ENCODE data around the gene ABCA3. TPM values are rescaled to one million over a fixed set of nuclear protein-coding genes. Genes with fewer than 3 reads are reported as not detected.
"Not testable (repeated sequence)": the region's sequence is repeated elsewhere in the genome, so short reads cannot be mapped to it uniquely, and the experiment has no call there.

ABCA3 gene
- total RNA-seq, 1 donor from 2014 or later, result 18.3 TPM

DNA sequence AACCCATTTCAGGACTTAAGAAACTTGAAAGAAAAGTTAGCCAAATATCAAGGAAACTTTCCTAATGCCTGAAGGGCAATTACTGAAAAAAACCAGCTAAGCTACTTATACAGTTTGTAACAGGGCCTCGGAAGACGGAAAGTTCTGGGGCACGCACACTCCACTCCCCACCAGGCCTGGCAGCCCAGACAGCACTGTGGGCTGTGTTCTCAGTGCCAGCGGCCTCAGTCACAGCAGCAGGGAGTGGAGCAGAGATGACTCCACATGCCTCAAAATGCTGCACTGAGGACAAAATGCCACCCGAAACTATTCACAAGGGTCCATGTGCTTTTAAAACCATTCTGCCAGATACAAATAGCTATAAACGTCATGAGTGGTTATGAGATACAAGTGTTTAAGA, 82.8 kb downstream of the ABCA3 start:
- no peak for DNase-seq (ENCODE audit: low spot score)

DNA sequence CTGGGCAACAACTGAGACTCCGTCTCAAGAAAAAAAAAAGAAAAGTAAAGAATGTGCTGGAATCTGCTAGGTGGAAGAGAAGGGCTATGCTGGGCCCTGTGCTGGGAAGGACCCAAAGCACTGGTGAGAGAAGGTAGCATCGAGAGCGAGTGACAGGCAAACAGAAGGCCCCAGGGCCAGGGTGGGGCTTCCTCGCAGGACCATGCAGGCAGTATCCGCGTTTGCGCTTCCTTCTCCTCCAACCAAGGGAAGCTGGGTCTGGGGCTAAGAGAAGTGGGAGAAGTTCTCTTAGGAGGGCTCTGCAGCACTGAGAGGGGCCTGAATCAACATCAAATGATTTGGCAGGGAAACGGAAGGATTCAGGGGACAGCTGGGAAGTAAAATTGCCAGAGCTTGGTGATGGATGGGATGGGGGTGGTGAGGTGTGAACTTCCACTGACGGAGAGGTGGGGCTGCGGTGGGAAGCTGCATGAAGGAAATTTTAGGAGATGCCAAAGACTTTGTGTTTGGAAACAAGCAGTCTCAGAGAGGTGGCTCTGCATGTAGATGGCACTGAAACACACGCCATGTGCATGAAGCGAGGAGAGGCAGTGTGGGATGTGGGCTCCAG, 83.9 kb downstream of the ABCA3 start:
- no peak for DNase-seq (ENCODE audit: low spot score)

DNA sequence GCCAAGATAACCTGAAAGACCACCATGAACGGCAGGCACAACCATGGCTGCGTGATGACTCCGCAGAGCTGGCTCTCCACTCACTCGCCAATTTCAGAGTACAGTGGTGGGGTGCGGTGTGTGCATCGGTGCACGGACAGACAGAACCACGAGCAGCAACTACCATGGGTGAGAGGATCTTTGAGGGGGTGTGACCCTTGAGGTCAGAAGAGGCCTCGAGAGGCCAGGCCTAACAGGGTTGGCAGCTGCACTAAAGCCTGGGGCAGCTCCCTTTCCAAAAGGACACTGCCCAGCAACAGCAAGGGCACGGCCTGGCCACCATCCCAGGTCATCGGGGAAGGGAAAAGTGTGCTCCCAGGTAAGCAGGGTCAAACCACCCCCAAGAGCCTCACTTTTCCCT, 87.2 kb downstream of the ABCA3 start:
- DNase-seq (ENCODE audit: low spot score), result no peak

DNA sequence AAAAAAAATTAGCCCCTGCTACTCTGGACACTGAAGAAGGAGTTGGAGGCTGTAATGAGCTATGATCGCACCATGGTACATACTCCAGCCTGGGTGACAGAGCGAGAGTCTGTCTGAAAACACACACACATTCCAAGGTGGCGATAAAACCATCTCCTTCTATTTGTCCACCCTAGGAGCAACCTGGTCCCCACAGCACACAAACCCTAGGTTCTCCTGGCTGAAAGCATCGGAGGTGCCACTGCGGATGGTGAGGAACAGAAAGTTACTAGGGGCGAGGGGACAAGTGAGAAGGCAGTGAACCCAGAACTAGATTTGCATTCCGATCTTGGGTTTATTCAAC, 87.8 kb downstream of the ABCA3 start:
- DNase-seq (ENCODE audit: low spot score), result no peak

DNA sequence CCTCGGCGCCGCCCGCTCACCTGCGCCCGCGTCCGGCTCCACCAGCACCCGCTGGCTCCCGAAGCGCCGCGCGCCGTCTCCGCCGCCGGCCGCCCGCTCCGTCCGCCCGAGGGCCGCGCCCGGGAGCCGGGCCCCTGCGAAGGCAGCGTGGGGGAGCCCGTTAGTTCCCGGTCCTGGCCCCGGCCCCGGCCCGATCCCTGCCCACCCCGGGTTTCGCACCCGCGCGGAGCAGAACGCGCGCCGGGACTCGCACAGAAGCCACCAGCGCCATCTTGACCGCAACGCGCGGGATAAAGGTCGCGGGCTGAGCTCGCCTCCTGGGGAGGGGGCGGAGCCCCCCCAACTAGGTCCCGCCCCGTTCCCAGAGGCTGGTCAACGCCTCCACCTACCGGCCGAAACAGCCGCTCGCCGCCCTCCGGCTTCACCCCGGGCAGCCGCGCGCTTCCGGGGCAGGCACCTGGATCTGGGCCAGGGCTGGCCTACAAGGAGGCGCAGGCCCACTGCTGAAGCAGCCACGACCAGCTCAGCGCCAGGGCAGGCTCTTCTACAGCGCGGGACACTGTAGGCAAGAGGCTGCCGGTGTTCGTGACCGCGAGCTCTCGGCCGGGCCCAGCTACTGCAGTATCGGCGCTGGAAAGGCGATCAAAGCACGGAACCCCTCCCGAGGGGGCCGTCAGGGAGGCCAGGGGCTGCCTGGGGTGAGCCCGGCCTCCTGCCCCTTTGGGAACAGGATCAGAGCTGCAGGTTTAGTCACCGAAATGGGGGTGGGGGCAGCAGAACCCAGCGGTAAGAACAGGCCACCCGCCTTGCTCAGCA, 89.0 kb downstream of the ABCA3 start, which contains the start of gene ECI1:
Gene ECI1 (minus strand): TSS at position 292 of the 816 bp plus-strand sequence. CDS start 21 bp downstream, at position 271.
- DNase-seq (ENCODE audit: low spot score), result peak; percentile 95

DNA sequence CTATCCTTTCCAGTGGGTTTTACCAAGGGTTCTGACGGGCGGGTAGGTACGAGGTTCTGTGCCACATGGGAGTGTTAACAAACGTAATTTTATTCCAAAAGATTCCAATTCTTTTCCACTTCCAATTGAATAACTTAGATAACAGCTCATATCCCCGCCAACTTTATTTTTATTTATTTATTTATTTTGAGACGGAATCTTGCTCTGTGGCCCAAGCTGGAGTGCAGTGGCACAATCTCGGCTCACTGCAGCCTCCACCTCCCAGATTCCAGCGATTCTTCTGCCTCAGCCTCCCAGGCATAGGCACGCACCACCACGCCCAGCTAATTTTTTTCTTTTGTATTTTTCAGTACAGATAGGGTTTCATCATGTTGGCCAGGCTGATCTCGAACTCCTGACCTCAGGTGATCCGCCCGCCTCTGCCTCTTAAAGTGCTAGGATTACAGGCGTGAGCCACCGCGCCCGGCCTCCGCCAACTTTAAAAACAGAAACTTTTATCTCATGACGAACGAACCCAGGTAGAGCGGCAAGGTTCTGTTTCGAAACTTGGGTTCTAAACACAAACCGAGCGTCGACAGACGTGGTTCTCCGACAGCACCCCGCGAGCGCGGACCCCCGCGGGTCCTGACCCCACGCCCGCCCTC, 89.8 kb downstream of the ABCA3 start:
- DNase-seq (ENCODE audit: low spot score), result no peak

DNA sequence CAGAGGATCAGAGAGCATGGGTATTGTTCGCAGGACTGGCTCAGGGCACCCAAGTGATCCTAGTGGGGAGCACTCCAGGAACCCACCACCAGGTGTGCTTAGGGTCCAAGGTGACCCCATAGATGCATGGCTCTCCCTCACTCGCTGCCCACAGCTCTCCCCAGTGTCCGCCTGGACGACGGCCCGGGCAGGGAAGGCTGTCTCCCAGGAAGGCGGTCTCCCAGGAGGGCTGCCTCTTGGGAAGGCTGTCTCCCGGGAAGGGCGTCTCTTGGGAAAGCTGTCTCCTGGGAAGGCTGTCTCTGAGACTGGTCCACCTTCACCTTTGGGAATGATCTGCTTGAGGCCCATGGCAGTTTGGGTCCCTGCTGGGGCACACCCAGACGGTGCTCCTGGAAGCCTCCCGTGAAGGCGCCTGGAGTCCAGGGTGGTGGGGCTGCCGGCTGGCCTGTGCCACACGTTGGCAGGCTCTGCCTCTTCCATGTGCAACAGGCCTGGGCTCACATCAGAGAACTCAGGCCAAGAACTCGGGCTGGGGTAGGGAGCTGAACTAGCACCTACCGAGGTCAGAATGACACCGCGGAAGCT, 94.1 kb downstream of the ABCA3 start:
- no peak for DNase-seq (ENCODE audit: low spot score)

DNA sequence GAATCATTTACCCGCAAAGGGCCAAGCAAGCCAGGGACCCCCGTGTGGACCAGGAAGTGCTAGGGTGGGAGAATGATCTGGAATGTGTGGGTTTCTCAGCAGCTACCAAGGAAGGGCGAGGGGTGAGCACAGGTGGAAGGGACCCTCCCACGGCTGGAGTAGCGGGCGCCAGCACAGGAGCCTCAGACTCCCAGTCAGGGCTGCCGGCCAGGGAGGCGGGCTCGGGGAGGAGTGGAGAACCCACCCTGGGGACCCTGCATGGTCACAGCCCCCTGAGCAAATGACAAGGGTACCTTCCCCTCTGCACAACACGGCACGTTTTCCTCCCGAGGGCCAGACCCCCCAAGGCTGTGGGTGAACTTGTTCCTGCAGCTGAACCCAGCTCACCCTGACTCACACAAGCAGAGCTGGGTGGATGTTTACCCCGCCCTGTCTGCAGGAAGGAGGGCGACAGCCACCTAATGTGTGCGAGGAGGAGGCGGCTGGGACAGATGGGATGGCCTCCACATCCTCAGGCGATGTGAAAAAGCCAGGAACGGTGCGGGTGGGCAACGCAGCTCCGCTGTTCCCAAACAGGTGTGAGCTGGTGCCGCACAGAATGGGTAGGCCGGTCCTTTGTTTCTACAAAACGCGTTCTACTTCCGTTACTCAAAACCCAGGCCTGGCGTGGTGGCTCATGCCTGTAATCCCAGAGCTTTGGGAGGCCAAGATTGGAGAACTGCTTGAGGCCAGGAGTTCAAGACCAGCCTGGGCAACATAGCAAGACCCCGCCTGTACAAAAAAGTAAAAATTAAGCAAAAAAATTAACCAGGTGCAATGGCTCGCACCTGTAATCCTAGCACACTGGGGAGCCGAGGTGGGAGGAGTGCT, 95.4 kb downstream of the ABCA3 start:
- no peak for DNase-seq (ENCODE audit: low spot score)

DNA sequence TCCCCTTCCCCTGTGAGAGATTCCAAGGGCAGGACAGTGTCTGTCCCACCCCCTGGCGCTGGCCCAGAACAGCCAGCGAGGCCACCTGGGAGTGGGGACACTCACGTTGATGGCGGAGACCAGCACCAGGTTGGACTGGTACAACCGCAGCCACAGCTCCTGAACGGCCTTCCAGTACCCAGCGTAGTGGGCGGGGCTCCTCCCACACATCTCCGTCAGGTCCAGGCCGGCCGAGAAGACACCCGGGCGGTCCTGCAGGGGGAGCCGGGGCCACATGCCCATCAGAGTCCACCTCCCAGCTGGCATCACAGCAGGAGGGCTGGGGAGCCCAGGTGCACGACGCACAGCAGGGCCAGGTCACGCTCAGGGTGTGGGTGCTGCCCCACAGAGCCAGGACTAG, 96.2 kb downstream of the ABCA3 start:
- no peak for DNase-seq (ENCODE audit: low spot score)

DNA sequence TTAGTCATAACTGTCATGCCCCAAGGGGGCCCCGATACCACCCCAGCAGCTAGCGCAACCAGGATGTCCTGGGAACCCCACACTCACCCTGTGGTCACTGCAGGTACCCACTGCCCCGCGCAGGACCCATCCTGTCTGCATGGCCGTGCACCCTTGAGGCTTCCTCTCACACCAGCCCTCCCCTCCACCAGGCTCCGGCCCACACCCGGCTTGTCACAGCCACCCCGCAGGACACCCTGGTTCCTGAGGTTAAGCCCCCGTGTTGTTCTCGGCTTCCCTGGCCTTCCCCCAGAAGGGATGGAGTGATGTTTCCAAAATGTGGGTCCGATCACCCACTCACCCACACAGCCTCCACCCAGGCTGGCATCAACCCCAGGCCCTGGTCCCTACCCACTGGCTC, 96.7 kb downstream of the ABCA3 start:
- DNase-seq (ENCODE audit: low spot score), result no peak

DNA sequence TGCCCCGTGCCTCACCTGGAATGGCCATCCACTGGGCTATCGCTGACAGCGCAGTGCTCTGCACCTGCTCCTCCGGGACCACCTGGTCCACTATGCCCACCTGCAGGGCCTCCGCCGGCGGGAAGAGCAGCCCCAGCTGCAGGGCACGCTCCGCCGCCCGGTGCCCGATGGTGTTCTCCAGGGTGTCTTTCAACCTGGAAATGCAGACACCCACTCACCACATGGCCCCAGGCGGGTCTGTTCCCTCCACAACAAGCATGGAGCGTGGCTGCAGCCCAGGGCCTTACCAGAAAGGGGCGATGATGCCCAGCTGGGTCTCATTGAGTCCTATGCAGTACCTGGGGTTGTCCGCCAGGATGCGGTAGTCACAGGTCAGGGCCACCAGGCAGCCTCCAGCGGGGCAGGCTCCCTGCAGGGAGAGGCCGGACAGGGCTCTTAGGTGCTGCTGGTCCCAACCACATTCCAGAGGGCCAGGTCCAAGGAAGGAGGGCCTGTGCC, 97.4 kb downstream of the ABCA3 start:
- no peak for DNase-seq (ENCODE audit: low spot score)

DNA sequence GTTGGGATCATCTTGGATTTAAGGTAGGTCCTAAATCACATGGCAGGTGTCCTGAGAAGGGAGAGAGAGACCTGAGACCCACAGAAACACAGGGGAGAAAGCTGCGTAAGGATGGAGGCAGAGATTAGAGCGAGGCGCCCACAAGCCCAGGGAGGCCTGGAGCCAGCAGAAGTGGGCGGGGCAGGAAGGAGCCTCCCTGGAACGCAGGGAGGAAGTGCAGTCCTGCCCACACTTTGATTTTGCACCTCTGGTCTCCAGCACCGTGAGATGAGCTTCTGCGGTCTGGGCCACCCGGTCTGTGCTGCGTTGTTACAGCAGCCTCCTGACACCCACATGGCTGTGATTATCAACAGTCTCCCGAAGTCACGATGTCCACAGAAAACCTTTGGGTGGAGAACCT, 97.9 kb downstream of the ABCA3 start:
- no peak for DNase-seq (ENCODE audit: low spot score)

DNA sequence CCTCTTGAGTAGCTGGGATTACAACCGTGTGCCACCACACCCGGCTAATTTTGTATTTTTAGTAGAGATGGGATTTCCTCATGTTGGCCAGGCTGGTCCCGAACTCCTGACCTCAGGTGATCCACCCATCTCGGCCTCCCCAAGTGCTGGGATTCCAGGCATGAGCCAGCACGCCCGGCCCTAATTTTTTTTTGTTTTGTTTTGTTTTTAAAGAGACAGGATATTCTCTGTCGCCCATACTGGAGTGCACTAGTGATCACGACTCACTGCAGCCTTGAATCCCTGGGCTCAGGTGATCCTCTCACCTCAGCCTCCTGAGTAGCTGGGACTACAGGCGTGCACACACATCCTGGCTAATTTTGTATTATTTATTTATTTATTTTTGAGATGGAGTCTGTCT, 100.2 kb downstream of the ABCA3 start:
- not testable (repeated sequence) for DNase-seq (ENCODE audit: low spot score)

DNA sequence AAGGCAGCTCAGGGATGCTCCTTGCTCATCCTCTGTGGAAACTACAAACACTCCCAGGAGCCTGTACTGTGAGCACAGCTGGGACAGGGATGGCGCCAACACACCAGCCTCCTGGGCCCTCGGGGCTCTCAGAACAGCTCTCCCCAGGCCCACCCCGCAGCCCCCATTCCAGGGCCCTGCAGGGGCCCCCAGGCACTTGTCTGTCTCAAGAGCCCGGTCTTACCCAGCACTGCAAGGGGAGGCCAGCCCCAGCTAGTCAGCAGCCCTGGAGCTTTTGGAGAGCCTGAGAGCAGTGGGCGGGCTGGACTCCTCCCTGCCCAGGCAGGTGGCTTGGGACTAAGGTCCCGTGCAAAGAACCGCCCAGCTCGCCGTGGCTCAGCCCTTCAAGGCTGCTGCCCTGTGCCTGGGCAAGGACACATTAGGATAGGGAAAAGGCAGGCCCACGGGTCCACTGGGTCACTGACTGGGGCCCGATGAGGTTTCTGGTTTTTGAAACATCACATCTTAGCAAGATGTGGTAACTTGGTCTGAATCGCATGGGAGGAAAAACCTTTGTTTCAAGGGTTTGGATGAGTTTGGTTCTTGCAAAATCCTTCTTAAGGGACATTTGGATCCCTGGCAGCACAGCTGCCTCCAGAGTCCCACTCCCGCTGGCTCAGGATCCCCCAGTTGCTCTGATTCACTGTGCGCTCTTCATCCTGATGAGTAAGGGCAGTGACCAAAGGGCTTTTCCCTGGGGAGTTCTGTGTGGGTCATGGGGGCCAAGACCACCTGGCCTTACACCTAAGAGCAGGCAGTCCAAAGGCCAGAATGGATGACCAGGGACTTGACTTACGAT, 101.5 kb downstream of the ABCA3 start:
- DNase-seq (ENCODE audit: low spot score), result no peak

DNA sequence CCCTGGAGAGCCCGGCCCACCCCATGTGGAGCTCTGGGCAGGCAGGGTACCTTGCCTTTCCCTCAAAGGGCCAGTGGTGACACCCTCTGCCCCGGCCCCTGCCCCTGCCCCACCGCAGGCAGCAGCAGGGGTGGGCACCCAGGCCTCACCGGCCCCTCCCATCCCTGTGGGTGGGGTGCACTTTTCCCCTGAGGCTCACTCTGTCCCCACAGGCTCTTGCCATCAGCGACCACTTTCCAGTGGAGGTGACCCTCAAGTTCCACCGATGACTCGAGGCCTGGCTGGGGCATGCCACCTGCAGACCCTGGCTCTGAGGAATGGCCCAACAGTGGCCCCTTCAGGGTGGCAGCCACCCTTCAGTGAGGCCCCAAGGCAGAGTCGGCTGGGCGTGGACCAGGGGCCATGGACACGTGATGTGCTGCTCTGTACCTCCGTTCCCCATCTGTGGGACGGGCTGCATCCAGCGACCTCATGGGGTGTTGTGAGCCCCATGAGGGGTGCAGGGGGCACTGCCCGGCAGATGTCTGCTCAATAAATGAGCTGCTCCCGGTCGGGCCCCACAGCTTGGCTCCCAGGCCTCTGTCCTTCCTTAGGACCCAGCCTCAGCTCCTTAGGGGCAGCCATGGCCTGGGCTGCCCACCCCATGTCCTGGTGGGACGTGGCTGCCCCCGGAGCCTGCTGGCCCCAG, 102.2 kb downstream of the ABCA3 start:
- DNase-seq (ENCODE audit: low spot score), result no peak

DNA sequence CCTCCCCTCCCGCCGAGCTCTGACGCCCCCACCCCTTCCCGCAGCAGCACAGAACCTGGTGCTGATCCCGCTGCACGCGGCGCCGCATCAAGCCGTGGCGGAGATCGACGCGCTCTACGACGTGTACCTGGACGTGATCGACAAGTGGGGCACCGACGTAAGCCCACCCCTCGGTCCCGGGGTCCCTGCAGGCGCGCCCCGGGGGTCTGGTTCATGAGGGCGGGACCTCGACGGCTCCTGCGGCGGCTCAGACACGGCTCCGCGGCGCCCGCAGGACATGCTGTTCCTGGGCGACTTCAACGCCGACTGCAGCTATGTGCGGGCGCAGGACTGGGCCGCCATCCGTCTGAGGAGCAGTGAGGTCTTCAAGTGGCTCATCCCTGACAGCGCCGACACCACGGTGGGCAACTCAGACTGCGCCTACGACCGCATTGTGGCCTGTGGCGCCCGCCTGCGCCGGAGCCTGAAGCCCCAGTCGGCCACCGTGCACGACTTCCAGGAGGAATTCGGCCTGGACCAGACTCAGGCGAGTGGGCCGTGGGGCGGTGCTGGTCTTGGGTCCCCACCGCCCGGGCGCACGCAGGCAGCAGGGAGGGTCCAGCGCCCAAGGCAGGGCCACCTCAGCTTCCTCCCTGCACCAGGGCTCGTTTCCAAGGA, 102.9 kb downstream of the ABCA3 start:
- DNase-seq (ENCODE audit: low spot score), result no peak

DNA sequence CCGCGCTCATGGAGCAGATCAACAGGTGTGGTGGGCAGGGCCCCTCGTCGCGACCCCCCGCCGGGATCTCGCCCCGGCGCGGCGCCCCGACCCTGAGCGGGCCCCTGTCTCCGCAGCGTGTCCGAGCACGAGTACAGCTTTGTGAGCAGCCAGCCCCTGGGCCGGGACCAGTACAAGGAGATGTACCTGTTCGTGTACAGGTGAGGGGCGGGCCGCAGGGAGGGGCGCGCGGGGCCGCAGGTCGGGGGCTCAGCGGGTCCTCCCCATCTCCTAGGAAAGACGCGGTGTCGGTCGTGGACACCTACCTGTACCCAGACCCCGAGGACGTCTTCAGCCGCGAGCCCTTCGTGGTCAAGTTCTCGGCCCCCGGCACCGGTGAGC, 103.4 kb downstream of the ABCA3 start:
- DNase-seq (ENCODE audit: low spot score), result no peak

DNA sequence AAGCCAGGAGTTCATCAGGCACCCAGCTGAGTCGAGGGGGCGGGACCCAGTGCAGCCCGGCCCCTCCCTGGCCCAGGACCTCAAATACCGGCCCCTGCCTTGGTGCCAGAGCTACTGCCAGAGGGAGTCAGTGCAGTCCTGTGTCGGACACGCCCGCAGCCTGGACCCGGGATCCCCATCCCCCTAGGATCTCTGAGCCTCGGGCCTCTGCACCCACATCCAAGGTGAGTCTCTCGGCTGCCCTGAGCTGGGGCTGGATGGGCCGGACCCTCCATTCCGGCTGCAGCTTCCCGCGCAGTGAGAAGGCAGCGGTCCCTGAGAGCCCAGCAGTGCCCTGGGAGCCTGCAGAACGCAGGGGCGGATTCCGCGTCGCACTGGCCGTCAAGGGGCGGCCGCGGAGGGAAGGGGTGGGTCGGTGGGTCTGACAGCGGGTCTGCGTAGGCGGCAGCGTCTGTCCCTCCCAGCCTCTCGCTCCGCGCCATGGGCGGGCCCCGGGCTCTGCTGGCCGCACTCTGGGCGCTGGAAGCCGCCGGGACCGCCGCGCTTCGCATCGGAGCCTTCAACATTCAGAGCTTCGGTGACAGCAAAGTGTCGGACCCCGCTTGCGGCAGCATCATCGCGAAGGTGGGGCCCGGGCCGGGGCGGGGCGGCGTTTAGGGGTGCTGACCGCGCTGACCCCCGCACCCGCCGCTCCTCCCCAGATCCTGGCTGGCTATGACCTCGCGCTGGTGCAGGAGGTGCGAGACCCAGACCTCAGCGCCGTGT, 104.0 kb downstream of the ABCA3 start, which contains the start of gene DNASE1L2:
Gene DNASE1L2 (plus strand): TSS at position 108 of the 765 bp plus-strand sequence. CDS start 373 bp downstream, at position 481.
- DNase-seq (ENCODE audit: low spot score), result no peak

Data from mucosa of gallbladder (tissue), 1 donor.